HCT116 (cell line): Measurements from ENCODE around the gene SLC11A1. TPM values are rescaled to one million over a fixed set of nuclear protein-coding genes. Genes with fewer than 3 reads are reported as not detected.
A peak's percentile ranks its signal among the peaks of the same experiment; 100 is the strongest.

Experiments
- ATAC-seq: fragments of 200-7000 bp; cut with Tn5 transposase; 2 replicates; pipeline ENCODE4 v1.9.1; 2020; ENCODE audit warnings: mild to moderate bottlenecking, moderate library complexity
- BruUV-seq: library from RNA; stranded (reverse); fragments of 400-500 nt; replicated peaks from 2 replicates; lab custom pipeline; 2021; lab: Mats Ljungman, UMichigan
- CTCF ChIA-PET: fragments of 300-600 bp; sonication (Branson Sonifier 250); formaldehyde crosslinking; loops from one replicate; lab custom pipeline; 2021; ENCODE audit warnings: antibody characterized with exemption; lab: Charles Lee
- POLR2A ChIA-PET: fragments of 300-600, 350-600 bp; sonication (Branson Sonifier 250); formaldehyde crosslinking; loops from one replicate; lab custom pipeline; 2021; ENCODE audit warnings: antibody characterized with exemption; lab: Charles Lee
- RAD21 ChIA-PET, 2 experiments: fragments of 300-600 bp; sonication (Branson Sonifier 250); formaldehyde crosslinking; loops; one replicate each; lab custom pipeline; 2023; ENCODE audit warnings: low total read pairs in 2 of 2; ENCODE audit not compliant: uncharacterized antibody in 2 of 2, unreplicated experiment in 2 of 2, low non-redundant PET in 1 of 2; lab: Charles Lee
- DNase-seq: peaks from one replicate; pipeline ENCODE4 v3.0.0-alpha.2; 2010; ENCODE audit warnings: low read depth, low spot score
- H2AFZ ChIP-seq: fragments of 200-600 bp; shearing (Covaris generic), sonication (generic); 2 replicates; pipeline ENCODE4 v1.6.1; 2017; ENCODE audit warnings: low read depth, mixed run types, mixed read lengths, antibody characterized with exemption, low read length; ENCODE audit not compliant: poor library complexity, severe bottlenecking
- H3K27ac ChIP-seq: 2 replicates; pipeline ENCODE4 v1.5.1; 2012; ENCODE audit warnings: low read depth, low read length
- H3K27me3 ChIP-seq: fragments of 200-600 bp; sonication (generic); 2 replicates; pipeline ENCODE4 v1.6.1; 2016; ENCODE audit warnings: mixed run types, low read length, mixed read lengths; ENCODE audit not compliant: insufficient read depth
- H3K36me3 ChIP-seq, 2 experiments: fragments of 200-500 bp in 1 of 2; fragments of 200-600 bp in 1 of 2; sonication (Bioruptor generic) in 1 of 2; sonication (generic) in 1 of 2; 2 replicates each; pipeline versions ENCODE4 v1.5.1 to v1.6.1; 2014 to 2016; ENCODE audit warnings: low read length in 2 of 2, inconsistent platforms in 1 of 2, mixed read lengths in 1 of 2, mixed run types in 1 of 2; ENCODE audit not compliant: insufficient read depth in 2 of 2, control insufficient read depth in 1 of 2
- H3K4me1 ChIP-seq, 2 experiments: fragments of 200-600 bp in 1 of 2; sonication (generic) in 1 of 2; 2 replicates each; pipeline versions ENCODE4 v1.5.1 to v1.6.1; 2012 to 2017; ENCODE audit warnings: low read length in 2 of 2, inconsistent platforms in 1 of 2, mild to moderate bottlenecking in 1 of 2, mixed read lengths in 1 of 2, mixed run types in 1 of 2, moderate library complexity in 1 of 2; ENCODE audit not compliant: insufficient read depth in 2 of 2, control insufficient read depth in 1 of 2
- H3K4me2 ChIP-seq: fragments of 200-600 bp; sonication (generic); 2 replicates; pipeline ENCODE4 v1.6.1; 2017; ENCODE audit warnings: mixed run types, low read length, mixed read lengths
- H3K4me3 ChIP-seq, 2 experiments: fragments of 200-600 bp in 1 of 2; sonication (generic) in 1 of 2; replicated peaks in 1 of 2; 2 replicates each; pipeline ENCODE4 v1.5.1; 2011 to 2016; ENCODE audit warnings: low read length in 2 of 2, control low read depth in 1 of 2, low read depth in 1 of 2, mild to moderate bottlenecking in 1 of 2, mixed read lengths in 1 of 2, mixed run types in 1 of 2
- H3K79me2 ChIP-seq: fragments of 200-600 bp; sonication (generic); 2 replicates; pipeline ENCODE4 v1.6.1; 2017; ENCODE audit warnings: mild to moderate bottlenecking, mixed run types, low read length, moderate library complexity, mixed read lengths; ENCODE audit not compliant: insufficient read depth
- H3K9ac ChIP-seq: fragments of 200-600 bp; sonication (generic); 2 replicates; pipeline ENCODE4 v1.6.1; 2016; ENCODE audit warnings: low read length, mixed read lengths
- H3K9me2 ChIP-seq: fragments of 200-600 bp; sonication (generic), shearing (Covaris generic); 2 replicates; pipeline ENCODE4 v1.6.1; 2017; ENCODE audit warnings: mixed run types, mild to moderate bottlenecking, moderate library complexity; ENCODE audit not compliant: insufficient read depth
- H3K9me3 ChIP-seq, 2 experiments: fragments of 200-500 bp in 1 of 2; fragments of 200-600 bp in 1 of 2; sonication (Bioruptor generic) in 1 of 2; sonication (generic) in 1 of 2; 2 replicates each; pipeline ENCODE4 v1.6.1; 2014 to 2017; ENCODE audit warnings: low read length in 2 of 2, mixed read lengths in 2 of 2, inconsistent platforms in 1 of 2, low read depth in 1 of 2, mild to moderate bottlenecking in 1 of 2, mixed run types in 1 of 2, moderate library complexity in 1 of 2; ENCODE audit not compliant: control insufficient read depth in 1 of 2, insufficient read depth in 1 of 2
- H4K20me1 ChIP-seq: fragments of 200-600 bp; sonication (generic), shearing (Covaris generic); 2 replicates; pipeline ENCODE4 v1.6.1; 2017; ENCODE audit warnings: mixed run types, mild to moderate bottlenecking, moderate library complexity; ENCODE audit not compliant: insufficient read depth
- EGR1 ChIP-seq: IDR thresholded peaks from 2 replicates; pipeline ENCODE4 v1.6.1; 2012; ENCODE audit warnings: low read depth
- POLR2A ChIP-seq: IDR thresholded peaks from 2 replicates; pipeline ENCODE4 v1.7.0; 2011; ENCODE audit warnings: borderline replicate concordance; ENCODE audit not compliant: insufficient read depth, insufficient read length; ENCODE audit errors: extremely low read depth
- SP1 ChIP-seq: IDR thresholded peaks from 2 replicates; pipeline ENCODE4 v1.6.1; 2012; ENCODE audit warnings: low read depth
- YY1 ChIP-seq: IDR thresholded peaks from 2 replicates; pipeline ENCODE4 v1.6.1; 2011; ENCODE audit warnings: low read length, low read depth, moderate library complexity, mild to moderate bottlenecking; ENCODE audit not compliant: insufficient replicate concordance; ENCODE audit errors: extremely low read depth
- intact Hi-C: fragments of 100-400 bp; cut with micrococcal nuclease; formaldehyde crosslinking; loops from 2 replicates; pipeline ENCODE4 v1.10.0; 2022
- microRNA counts: library from miRNA; unstranded; fragments of <30 nt; microRNA quantifications from one replicate; lab custom pipeline; 2015
- microRNA-seq: library from miRNA; unstranded; fragments of <30 nt; microRNA quantifications from one replicate; pipeline ENCODE4, GENCODE V29; 2016; ENCODE audit warnings: borderline number of aligned reads
- total RNA-seq: library from RNA; stranded (reverse); gene quantifications from one replicate; pipeline ENCODE4 v1.2.1, GENCODE V29; 2021; ENCODE audit not compliant: unreplicated experiment
- TF ChIP-seq, protein P1 (sequence below): IDR thresholded peaks from 2 replicates; pipeline ENCODE4 v1.6.1; 2012
- TF ChIP-seq, protein P2 (sequence below): IDR thresholded peaks from 2 replicates; pipeline ENCODE4 v1.6.1; 2011; ENCODE audit warnings: mild to moderate bottlenecking, low read length, moderate library complexity; ENCODE audit not compliant: insufficient replicate concordance; ENCODE audit errors: extremely low read depth
- TF ChIP-seq, protein P3 (sequence below): IDR thresholded peaks from 2 replicates; pipeline ENCODE4 v1.6.1; 2012

SLC11A1 gene
- total RNA-seq, 1 experiment from 2014 or later = 0.42 TPM

DNA sequence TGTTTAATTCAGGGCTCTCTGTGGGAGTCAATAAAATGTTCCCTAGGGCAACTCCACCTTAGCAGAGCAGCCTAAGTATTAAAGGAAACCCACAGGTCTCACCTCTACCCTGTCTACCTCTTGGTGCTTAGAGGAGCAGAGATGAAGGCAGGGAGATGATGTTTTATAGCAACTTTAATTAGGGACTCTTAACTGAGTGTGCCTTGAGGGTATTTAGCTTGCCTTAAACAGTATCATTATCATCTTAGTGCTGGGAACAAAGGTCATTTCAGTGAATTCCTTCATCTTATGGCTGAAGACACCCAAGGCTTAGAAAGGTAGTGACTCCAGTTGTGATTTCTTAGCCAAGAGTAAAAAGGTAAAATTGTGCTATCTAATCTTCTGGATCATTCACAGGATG lies 63.5 kb downstream of the SLC11A1 start:
- Histone ChIP-seq H3K4me1 (peaks cover 17% of the 10 kb centered on the region in 2 experiments), H2AFZ (no peak overlapping the region), H3K9me2 (no peaks in the 10 kb centered on the region), H4K20me1 (no peaks in the 10 kb centered on the region), H3K79me2 (no peaks in the 10 kb centered on the region), H3K9ac (no peak overlapping the region), H3K27me3 (no peaks in the 10 kb centered on the region), H3K9me3 (no peaks in the 10 kb centered on the region), H3K36me3 (no peaks in the 10 kb centered on the region), H3K27ac (no peak overlapping the region), H3K4me2 (no peak overlapping the region), H3K4me3 (no peak overlapping the region)
- TF ChIP-seq, protein P1, sequence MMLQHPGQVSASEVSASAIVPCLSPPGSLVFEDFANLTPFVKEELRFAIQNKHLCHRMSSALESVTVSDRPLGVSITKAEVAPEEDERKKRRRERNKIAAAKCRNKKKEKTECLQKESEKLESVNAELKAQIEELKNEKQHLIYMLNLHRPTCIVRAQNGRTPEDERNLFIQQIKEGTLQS = no peak
- TF ChIP-seq, protein P2, sequence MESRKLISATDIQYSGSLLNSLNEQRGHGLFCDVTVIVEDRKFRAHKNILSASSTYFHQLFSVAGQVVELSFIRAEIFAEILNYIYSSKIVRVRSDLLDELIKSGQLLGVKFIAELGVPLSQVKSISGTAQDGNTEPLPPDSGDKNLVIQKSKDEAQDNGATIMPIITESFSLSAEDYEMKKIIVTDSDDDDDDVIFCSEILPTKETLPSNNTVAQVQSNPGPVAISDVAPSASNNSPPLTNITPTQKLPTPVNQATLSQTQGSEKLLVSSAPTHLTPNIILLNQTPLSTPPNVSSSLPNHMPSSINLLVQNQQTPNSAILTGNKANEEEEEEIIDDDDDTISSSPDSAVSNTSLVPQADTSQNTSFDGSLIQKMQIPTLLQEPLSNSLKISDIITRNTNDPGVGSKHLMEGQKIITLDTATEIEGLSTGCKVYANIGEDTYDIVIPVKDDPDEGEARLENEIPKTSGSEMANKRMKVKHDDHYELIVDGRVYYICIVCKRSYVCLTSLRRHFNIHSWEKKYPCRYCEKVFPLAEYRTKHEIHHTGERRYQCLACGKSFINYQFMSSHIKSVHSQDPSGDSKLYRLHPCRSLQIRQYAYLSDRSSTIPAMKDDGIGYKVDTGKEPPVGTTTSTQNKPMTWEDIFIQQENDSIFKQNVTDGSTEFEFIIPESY = no peak
- TF ChIP-seq EGR1 = no peak
- TF ChIP-seq SP1 = no peak
- no peak for TF ChIP-seq POLR2A
- TF ChIP-seq, protein P3, sequence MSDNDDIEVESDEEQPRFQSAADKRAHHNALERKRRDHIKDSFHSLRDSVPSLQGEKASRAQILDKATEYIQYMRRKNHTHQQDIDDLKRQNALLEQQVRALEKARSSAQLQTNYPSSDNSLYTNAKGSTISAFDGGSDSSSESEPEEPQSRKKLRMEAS = no peak
- TF ChIP-seq YY1 = no peak
- POLR2A ChIA-PET = no interaction called here
- BruUV-seq = no TSS peak
- intact Hi-C loops = no loop called here
- CTCF ChIA-PET = interaction anchor here (1.0 kb wide), 1 partner anchor 21 kb away, joined by 3 read pairs; no protein-coding TSS in a partner anchor
- RAD21 ChIA-PET = no interaction called here
- ATAC-seq (no peak), DNase-seq (no peak)

MicroRNAs encoded within 50 kb of the gene (microRNA counts, 767-probe panel; counts per million panel counts)
- microRNA hsa-miR-26b-5p (lab: Ali Mortazavi, UCI) = not detected

Small RNA genes within 50 kb of the gene (microRNA-seq; reads per million reads assigned to microRNA genes)
- gene MIR26B = 17,880 reads per million, percentile 96 among the genes with 10 or more reads in this experiment
- not detected for gene MIR6810

Other genes starting within 250 kb of the SLC11A1 start
- not detected for gene CXCR1, start 215.3 kb upstream of the SLC11A1 start, total RNA-seq
- 187 TPM for gene ARPC2, start 165.1 kb upstream of the SLC11A1 start, total RNA-seq
- 0.27 TPM for gene GPBAR1, start 121.3 kb upstream of the SLC11A1 start, total RNA-seq
- gene AAMP, start 112.1 kb upstream of the SLC11A1 start, total RNA-seq = 111 TPM
- gene PNKD, start 111.8 kb upstream of the SLC11A1 start, total RNA-seq = 58.1 TPM
- gene TMBIM1, start 89.8 kb upstream of the SLC11A1 start, total RNA-seq = 91.0 TPM
- gene CATIP, start 25.4 kb upstream of the SLC11A1 start, total RNA-seq = 0.57 TPM
- gene CTDSP1, start 17.6 kb downstream of the SLC11A1 start, total RNA-seq = 90.7 TPM
- gene VIL1, start 36.9 kb downstream of the SLC11A1 start, total RNA-seq = 0.49 TPM
- gene USP37, start 186.1 kb downstream of the SLC11A1 start, total RNA-seq = 23.5 TPM
- 65.7 TPM for gene CNOT9, start 186.6 kb downstream of the SLC11A1 start, total RNA-seq
- gene PLCD4, start 225.6 kb downstream of the SLC11A1 start, total RNA-seq = 0.64 TPM